SKM-1 (cell line): ENCODE measurements around the gene CHRNE.
"Not testable (repeated sequence)": the region's sequence is repeated elsewhere in the genome, so short reads cannot be mapped to it uniquely, and the experiment has no call there.

Experiments used
- DNase-seq: peaks from one replicate; lab custom pipeline; 2025; ENCODE audit not compliant: unreplicated experiment; lab: John Stamatoyannopoulos, UW

Gene CHRNE

GRCh38 chr17:4908301-4908700 lies 5.4 kb upstream of the CHRNE start:
- no peak for DNase-seq

DNA sequence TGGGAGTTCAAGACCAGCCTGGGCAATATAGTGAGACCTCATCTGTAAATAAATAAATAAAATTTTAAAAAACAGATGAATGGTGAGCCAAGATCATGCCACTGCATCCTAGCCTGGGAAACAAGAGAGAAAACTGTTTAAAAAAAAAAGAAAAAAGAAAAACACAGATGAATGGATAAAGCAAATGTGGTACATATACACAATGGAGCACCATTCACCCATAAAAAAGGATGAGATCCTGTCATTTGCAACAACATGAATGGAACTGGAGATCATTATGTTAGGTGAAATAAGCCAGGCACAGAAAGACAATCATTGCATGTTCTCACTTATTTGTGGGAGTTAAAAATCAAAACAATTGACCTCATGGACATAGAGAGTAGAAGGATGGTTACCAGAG lies 3.7 kb upstream of the CHRNE start:
- DNase-seq, result not testable (repeated sequence)

- no peak for DNase-seq
Measured at GRCh38 chr17:4902540-4902939, 358 bp downstream of the CHRNE start.

GRCh38 chr17:4901648-4902344 lies 1.1 kb downstream of the CHRNE start:
- no peak for DNase-seq

DNA sequence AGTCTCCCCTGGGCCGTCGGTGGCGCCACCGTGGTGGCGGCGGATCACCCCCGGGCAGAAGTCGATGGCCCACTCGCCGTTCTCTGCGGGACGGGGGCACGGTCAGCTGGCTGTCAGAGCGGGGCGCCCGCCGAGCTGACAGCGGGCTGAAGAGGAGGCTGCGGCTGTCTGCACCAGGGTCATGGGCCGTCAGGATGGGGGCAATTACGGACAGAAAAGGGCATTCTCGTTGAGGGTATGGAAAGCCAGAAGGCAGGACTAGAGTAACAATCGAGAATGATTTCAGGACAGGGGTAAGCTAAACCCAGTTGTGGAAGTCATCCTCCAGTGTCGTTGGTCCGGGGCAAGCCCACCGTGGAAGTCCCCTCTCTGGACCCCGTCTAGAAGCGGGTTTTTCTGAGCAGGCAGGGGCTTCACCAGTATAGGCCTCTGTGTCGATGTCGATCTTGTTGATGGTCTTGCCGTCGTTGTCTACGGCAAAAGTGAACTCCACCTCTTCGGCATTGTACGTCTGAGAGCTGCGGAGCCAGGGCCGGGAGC lies 1.7 kb downstream of the CHRNE start:
- DNase-seq, result no peak

DNA sequence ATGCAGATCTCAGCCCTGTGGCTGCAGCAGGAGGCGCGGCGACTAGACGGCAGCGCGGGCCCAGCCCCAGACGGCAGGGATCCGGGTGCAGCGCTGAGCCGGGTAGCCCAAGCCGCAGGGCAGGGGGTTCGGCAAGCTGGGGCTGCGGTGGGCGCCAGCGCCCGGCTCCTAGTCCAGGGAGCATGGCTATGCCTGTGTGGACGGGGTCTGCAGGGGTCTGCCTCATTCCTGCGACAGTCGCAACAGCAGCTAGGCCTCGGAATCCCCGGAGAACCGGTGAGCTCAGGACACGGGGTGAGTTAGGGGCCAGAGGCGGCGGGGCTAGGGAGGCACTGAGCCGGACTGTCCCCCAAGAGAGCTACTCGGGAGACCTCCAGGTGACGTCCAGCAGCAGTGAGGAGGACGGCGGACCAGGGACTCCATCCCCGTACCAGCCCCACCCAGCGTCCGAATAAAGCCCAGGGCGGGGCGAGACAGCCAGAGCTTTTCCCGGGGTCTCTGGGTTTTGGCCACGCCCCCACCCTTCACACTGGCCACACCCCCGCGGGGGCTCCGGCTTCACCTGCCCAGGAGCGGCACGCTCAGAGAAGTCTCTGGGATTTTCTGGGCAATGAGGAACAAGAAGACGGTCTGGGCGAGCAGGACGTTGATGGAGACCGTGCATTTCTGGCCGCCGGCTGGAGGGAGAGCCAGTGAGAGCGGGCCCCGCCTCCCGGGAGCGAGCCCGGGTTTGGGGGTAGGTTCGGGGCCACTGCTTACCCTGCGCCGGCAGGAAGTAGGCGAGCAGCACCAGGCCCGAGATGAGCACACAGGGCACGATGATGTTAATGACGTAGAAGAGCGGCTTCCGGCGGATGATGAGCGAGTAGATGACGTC lies 2.4 kb downstream of the CHRNE start:
- no peak for DNase-seq

- no peak for DNase-seq
Measured at GRCh38 chr17:4899341-4900230, 3.3 kb downstream of the CHRNE start, which contains the start of gene C17orf107. Gene C17orf107, plus strand, starts transcription at chr17:4899536. Its CDS starts 227 bp downstream, at chr17:4899763.

DNA sequence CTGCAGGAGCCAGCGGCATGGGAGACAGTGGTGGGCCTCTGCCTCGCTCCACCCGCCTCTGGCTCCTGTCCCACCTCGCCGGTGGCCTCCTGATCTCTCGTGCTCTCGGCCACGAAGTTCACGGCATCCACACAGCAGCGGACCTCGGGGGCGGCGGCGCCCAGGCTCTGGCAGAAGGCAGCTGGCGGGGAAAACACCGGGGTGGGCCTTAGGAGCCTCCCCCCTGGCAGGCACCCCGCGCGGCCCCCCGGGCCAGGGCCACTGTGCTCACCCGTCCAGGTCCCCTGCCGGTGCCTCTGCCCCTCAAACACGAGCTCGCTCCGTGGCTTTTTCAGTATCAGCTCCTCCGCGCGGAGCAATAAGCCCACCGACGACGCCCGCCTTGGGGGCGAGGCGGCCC lies 4.0 kb downstream of the CHRNE start:
- DNase-seq, result no peak

GRCh38 chr17:4898351-4898750 lies 4.5 kb downstream of the CHRNE start:
- DNase-seq, result no peak

DNA sequence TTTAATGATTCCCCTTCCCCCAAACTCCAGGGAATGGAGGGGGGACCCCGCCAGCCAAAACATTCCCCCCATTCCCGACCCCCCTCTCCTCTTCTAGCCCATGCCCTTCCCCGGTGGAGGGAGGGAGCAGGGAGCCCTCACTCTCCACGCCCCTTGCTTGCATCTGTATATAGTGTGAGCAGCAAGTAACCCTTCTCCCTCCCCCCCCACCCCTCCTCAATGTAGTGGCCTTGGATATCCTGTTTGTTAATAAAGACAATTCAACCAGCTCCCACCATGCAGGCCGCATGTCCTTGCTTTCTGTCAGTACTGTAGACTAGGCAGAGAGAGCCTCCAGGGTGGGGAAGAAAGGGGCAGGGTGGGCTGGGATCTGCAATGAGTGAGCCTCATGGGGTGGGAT lies 5.1 kb downstream of the CHRNE start:
- no peak for DNase-seq

GRCh38 chr17:4897198-4897687 lies 5.7 kb downstream of the CHRNE start:
- DNase-seq, result no peak

- no peak for DNase-seq
Measured at GRCh38 chr17:4896332-4897197, 6.3 kb downstream of the CHRNE start.

- DNase-seq, result no peak
Measured at GRCh38 chr17:4895657-4896331, 7.1 kb downstream of the CHRNE start.

DNA sequence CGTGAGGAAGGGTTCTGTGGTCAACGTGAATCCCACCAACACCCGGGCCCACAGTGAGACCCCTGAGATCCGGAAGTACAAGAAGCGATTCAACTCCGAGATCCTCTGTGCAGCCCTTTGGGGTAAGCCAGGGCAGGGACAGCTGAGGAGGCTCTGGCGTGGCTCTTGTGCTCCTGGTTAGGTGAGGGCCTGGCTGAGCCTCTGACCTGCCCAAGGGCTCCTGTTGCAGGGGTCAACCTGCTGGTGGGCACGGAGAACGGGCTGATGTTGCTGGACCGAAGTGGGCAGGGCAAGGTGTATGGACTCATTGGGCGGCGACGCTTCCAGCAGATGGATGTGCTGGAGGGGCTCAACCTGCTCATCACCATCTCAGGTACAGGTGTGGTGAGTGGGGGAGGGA lies 7.8 kb downstream of the CHRNE start:
- DNase-seq, result no peak

GRCh38 chr17:4893721-4894560 lies 9.0 kb downstream of the CHRNE start:
- DNase-seq, result no peak

- no peak for DNase-seq
Measured at GRCh38 chr17:4893272-4893671, 9.6 kb downstream of the CHRNE start.

DNA sequence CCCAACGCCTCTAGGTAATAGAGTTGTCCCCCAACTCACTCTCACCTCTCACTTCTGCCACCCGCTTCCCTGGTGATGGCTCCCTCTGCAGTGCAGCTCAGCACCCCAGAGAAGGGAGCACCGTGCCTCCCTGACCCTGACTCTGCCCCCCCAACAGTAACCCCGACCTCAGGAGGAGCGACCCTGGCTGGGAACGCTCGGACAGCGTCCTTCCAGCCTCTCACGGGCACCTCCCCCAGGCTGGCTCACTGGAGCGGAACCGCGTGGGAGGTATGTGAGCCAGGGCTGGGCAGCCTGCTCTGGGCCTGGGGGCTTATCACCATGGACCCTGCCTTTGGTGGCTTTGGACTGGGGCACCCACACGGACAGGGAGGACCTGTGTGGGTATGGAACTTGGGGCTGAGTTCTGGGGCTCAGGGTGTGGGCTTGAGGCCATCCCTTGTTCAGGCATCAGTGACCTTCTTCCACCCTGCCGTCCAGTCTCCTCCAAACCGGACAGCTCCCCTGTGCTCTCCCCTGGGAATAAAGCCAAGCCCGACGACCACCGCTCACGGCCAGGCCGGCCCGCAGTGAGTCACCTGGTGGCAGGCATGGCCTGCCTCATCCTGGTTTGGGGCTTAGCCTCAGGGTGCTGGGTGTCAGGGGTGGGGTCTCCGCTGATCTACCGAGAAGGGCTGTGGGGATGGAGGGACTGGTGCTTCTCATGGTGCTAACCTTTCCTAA lies 10.2 kb downstream of the CHRNE start:
- no peak for DNase-seq
